ENCODE measurements around the gene LPP.

DNA sequence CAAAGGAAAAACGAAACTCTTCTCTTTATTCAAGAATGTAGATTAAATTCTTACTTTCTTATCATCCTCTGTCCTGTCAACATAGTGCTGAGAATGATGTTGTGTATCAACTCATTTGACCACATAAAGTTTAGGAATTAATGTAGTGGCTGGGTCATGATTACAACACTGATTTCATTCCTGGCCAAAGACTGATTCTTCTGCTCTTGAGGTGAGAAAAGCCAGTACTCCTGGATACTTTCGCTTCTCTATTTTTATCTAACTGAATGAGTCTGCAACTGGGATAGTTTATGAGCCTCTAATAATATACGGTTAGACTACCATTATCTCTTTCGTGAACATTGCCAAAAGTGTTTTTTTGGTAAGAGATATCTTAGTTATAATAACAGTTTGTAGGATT, 173.0 kb downstream of the LPP start:
- TF ChIP-seq POLR2A (IDR thresholded peaks at IDR 0.05; ENCODE audit: low read depth, low read length) (no peak), TAF1 (IDR thresholded peaks at IDR 0.05; ENCODE audit: borderline replicate concordance, low read depth, low read length) (no peak), POLR2AphosphoS5 (IDR thresholded peaks at IDR 0.05; ENCODE audit: low read depth, low read length) (no peak)
